ENCODE data around the gene MGRN1.

Gene MGRN1

DNA sequence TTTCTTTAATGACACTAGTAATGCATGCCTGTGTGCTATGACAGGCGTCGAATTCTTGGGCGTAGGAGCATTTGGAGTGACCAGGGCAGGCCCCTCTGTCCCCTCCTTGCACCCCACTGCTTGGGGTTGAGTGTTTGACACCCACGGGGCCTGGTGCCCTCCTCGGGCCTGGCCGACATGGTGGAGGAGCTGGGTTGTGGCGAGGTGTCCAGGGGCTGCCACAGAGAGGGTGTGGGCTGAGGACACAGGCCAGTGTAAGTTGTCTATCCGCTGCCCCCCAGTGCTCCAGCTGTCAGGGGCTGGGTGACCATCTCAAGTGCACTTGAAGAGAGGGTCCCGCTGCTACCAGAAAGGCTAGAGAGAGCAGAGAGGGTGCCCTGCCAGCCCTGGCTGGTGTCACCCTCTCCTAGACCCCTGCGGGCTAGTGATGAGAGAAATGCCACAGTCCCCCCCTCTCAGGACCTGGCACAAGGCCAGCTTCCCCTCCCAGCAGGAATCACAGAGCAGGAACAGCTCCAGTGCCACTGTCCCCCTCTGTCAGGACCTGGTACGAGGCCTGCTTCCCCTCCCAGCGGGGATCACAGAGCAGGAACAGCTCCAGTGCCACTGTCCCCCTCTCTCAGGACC is 30.5 kb downstream of the MGRN1 start:
- no peak for DNase-seq

DNA sequence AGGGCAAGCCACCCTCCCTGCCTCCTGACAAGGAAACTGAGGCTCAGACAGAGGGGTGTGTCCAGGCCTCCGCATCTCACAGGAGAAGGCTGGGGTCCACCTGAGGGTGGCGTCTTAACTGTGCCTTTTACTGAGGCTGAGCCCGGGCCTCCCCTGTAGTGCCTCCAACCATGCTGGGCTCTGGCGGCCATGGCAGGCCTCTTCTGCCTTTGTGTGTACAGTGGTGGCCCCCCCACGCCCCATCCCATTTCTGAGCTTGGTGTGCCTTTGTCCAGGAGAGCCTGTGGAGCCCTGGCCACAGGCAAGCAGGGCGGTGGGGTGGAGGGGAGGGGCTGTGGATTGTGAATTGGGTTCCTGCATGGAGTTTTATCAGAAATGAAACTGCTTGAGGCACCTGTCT is 31.2 kb downstream of the MGRN1 start:
- DNase-seq, result no peak

DNA sequence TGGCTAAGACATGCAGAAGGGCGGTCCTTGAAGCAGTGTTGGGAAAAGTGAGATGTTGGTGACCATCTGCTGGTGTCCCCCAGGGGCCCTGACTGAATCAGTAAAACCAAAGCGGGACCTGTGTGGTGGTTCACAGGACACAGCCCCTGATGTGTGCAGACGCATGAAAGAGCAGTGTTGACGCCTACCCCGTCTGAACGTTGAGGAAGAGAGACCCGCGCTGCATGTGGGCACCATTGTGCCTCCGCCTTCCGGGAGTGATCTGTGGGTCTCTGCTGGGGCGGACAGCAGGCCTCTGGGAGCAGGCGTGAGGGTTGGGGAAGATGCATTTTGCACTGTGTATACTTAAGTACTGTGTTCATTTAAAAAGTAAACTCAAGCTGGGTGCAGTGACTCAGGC is 31.6 kb downstream of the MGRN1 start:
- DNase-seq, result no peak

DNA sequence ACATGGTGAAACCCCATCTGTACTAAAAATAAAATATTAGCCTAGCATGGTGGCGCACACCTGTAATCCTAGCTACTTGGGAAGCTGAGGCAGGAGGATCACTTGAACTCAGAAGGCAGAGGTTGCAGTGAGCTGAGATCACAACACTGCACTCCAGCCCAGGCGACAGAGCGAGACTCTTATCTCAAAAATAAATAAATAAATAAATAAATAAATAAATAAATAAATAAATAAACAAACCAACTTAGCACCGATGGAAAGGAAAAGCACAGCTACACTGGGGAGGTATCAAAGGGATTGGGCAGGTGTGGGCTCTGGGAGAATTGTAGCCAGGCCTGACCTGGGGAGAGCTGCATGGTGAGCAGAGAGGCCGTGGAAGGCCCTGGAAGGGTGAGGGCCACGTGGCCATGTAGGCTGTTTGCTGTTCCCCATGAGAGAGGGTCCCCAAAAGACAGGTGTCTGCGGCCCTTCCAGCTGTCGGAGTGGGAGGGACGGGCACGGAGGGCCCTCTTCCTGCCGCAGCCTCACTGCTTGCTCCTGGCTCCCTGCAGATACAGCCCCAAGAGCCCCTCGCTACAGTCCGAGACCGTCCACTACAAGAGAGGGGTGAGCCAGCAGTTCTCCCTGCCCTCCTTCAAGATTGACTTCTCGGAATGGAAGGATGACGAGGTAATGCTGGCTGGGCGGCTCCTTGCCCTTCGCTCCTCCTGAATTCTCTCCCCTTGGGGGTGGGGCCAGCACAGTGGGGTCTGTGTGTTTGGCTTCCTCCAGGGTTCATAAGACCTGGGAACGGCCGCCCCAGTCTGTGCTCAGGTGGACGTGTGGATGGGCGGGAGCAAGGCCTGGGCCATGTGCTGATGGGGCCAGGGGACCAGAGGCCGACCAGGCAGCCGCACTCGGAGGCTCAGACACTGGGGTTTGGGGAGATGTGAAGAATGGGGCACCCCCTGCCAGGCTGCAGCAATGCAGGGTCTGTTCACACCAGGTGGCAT is 32.4 kb downstream of the MGRN1 start:
- no peak for DNase-seq

DNA sequence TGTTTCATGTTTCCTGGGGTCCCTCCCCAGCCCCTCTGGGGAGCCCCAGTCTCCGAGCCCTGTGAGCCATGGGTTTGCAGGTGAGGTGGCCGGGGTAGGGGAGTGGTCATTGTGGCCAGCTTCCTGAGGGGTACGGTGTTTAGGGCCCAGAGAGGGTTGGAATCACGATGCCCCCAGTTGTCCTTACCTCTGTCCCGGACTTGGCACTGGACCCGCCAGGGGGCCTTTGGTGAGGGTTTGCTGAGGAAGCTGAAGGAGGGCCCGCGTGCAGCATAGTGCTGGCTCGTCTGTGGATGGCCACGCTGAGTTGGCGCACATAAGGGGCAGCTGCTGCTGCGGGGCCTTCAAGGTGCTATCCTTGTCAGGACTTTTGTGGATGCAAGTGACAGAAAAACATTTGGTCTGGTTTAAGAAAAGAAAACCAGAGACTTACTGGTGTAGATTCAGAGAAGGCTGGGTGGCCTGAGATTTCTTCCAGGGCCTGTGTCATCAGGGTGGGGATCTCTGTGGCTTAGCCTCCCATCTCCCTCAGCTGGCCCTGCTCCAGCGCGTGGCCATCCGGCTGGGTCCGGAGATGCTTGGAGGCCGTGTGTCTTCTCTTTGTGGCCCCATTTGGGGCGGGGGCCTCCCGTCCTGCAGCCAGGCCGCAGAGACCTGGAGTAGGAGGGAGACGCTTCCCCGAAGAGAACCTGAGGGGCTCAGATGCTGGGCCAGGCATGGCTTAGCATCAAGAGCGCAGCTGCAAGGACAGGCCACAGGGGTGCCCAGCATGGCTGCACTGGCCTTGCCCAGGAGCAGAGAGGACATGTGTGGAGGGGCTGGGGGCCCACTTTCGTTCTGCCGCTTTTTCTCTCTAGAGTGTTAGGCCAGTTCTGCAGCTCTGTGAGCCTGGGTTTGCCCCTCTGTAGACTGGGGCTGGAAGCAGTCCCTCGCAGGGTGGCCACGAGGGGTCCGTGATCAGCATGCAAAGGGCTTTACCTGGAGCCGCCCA is 35.0 kb downstream of the MGRN1 start:
- no peak for DNase-seq

DNA sequence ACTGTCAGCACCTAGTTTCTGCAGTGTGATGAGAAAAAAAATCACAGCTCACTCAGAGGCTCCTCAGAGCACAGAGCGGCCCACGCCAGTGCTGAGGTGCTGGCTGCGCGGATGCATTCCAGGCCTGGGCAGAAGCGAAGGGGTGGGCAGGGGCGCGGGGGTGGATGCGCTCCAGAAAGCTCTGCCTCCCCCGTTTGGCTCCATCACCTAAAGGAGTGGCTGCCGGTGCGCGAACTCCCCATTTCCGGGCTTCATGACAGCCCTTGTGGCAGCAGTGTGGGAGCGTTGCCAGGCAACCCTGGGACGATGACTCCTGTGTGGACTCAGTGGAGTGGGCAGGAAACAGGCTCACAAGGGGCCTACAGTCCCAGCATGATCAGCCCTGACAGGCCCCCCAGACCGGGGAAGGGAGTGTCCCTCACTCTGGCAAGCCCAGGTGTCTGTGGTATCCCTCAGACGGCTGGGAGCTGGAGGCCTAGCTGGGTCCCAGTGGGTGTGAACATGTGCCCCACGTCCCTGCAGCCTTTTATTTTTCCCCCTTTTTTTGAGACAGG is 35.9 kb downstream of the MGRN1 start:
- peak; percentile 59 for DNase-seq

DNA sequence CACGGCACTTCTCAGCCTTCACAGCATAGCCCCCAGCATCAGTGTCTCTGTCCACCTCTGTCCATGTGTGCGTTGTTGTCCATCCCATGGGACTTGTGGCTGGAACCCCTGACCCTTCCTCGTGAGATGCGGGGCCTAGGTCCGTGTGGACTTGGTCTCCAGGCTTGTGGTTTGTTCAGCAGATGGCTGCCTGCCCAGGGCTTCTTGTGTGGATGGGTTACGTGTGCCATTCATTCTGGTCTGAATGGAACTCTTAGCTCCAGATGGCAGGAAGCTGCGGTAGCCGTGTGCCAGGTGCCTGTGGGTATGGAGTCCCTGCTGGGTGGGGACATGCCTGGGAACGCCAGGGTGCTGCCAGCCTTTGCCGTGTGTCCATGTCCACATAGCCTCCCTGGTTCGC is 37.0 kb downstream of the MGRN1 start:
- no peak for DNase-seq

DNA sequence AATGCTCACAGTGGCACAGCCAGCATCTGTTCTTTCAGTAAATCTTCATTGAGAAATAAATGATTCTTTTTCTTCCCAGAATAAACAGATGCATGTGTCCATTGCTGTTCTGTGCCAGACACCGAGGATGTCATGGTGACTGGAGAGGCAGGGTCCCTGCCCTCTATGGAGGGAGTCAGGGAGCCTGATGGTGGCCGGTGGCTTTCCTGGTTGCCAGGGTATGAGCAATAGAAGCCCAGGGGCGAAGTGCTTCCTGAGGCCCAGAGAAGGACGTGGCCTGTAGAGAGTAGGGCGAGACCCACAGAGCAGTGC is 38.8 kb downstream of the MGRN1 start:
- DNase-seq, result no peak

DNA sequence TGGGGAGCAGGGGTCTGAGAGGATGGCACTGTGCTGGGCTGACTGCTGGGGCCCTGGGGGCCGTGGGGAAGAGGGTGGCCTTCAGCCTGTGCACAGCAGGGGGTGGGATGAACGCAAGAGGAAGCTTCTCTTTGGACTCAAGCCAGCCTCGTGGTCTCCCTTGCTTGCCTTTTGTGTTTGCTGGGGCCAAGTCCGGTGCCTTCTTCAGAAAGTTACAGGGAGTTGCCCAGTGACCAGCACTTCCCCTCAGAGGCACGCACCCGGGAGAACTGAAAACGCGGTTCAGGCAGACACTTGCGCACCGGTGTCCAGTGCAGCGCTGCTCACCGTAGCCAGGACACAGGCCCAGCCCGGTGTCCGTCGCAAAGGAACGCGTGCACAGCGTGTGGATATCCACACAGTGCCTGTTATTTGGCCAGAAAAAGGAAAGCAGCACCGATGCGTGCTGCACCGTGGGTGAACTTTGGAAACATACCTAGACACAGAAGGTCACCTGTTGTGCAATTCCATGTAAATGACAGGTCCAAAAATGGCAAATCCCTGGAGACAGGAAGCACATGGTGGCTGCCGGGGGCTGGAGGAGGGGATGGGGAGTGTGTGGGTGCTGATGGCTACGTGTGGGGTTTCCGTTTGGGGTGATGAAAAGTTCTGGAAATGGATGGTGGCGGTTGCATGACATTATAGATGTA is 39.3 kb downstream of the MGRN1 start:
- DNase-seq, result peak; percentile 94

DNA sequence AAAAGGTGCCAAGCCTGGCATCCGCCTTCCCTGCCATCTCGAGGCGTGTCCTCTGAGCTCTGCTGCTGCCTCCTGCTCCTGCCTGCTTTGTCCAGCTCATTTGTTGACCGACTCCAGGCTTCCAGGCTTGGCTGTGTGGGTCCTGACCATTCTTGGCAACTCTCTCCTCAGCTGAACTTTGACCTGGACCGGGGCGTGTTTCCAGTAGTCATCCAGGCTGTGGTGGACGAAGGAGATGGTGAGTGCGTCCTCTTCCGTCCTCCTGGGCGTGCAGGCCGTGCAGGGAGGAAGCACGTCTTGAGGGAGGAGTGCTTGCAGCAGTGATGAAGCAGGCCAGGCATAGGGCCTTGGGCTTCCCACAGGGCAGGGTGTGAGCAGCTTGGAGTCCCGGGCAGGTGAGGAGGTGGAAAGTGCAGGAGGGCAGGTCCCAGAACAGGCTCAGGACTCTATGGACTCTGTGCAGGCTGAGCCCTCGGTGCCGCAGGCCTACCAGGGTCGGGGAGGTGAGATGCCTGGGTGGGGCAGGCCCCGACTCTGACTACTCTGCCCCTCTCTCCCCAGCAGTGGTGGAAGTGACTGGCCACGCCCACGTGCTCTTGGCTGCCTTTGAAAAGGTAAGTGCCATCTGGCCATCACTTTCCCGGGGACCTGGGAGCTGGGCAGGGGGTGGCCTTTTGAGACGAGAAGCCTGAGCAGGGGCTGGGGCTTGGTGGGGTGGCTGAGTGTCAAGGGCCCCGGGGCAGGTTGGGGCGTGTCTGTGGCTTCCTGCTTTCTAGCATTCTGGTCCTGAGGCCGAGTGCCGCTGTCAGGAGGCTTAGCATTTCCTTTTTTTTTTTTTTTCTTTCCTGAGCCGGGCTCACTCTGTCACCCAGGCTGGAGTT is 40.2 kb downstream of the MGRN1 start:
- DNase-seq, result peak; percentile 80

DNA sequence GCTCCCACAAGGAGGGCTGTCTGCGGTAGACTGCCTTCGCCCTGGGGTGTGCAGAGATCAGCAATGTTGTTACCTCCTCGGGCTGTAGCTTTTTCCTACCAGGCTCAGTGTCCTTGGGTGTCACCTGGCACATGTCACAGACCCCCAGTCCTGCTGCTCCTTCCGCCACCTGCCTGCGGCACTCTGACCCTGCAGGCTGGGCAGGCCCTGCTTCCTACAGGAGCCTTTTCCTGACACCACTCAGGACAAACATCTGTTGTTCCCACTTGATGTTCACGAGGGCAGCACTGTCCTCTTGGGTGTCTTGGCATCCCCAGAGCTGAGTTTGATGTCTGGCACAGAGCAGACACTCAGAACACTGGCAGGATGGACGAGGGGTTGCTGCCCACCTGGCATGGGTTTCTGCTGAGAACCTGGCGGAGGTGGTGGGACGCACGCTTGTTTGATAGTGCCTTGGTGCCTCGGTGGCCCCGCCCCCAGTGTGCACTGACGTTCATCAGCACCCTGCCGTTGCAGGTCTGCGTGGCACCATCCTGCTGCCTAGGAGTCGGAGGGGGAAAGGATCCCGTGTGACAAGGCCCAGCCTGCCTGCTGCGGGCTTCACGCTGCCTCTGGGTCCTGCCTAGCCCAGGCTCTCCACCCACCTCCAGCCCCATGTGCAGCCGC is 42.0 kb downstream of the MGRN1 start:
- DNase-seq, result no peak

DNA sequence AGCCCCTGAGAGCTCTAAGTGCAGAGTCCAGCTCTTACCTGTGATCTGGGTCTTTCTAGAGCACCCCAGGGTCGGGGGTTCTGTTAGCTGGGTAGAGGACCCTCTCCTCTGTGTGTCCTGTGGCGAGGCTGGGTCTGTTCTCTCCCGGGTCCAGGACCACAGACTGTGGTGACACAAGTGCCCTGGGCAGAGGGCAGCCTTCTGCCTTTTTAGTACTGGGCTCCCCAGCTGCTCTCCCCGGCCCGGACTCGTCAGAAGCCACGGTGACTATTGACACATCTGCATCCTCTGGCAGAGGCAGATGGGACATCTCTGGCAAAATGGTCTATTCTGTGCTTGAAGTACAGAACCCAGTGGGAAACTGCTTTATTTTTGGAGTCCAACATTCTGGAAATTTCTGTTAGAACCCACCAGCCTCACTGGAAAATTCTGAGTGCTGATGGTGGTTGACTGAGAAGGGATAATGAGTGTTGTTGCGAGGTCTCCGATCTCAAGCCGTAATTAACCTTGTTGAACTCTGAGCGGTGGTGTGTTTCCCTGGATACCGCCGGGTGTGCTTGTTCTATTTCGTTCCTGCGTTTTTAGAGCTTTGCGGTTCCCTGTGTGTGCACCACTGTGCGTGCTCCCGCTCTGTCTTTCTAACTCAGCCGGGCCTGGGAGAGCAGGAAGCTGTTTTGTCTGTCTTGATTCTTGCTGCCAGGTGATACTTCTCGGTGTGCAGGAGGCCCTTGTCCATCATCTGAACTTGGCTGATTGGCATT is 42.8 kb downstream of the MGRN1 start:
- DNase-seq, result no peak

DNA sequence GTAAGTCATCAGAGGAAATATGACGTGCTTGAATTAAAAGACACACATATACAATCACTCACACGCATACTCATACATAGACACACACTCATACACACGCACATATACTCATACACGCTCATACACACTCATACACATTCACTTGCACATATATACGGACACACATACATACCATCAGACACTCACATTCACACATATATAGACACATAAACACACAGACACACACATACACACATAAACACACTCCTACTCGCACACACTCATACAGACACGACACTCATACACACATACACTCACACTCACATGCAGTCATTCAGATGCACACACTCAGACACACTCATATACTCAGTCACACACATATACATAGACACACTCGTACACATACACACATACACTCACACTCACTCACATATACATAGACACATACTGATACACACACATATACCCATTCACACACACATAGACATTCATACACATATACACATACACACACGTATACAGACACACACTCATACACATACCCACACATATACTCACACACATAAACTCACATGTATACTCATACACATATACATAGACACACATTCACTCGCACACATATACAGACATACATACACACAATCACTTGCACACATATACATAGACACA is 43.8 kb downstream of the MGRN1 start:
- DNase-seq, result no peak

DNA sequence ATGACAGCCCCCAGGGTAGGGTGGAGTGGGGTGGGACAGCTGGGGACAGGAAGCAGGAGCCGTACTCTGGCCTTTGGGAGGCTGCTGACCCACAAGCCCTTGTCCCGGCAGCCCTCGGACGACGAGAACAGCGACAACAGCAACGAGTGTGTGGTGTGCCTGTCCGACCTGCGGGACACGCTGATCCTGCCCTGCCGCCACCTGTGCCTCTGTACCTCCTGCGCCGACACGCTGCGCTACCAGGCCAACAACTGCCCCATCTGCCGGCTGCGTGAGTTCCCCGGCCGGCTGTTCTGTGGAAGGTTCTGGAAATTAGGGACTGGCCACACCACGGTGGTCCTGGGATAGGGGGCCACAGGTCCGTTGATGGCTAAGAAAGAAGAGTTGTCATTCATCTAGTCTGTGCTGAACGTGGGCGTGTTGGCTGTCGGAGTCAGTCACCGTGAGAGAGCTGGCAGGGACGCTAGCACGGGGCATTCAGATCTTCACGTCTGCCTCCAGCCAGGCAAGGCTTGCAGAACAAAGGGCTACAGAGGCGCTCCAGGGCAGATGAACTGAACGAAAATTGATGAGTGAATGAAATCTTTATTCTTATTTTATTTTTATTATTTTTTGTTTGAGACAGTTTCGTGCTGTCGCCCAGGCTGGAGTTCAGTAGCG is 48.9 kb downstream of the MGRN1 start:
- DNase-seq, result no peak

DNA sequence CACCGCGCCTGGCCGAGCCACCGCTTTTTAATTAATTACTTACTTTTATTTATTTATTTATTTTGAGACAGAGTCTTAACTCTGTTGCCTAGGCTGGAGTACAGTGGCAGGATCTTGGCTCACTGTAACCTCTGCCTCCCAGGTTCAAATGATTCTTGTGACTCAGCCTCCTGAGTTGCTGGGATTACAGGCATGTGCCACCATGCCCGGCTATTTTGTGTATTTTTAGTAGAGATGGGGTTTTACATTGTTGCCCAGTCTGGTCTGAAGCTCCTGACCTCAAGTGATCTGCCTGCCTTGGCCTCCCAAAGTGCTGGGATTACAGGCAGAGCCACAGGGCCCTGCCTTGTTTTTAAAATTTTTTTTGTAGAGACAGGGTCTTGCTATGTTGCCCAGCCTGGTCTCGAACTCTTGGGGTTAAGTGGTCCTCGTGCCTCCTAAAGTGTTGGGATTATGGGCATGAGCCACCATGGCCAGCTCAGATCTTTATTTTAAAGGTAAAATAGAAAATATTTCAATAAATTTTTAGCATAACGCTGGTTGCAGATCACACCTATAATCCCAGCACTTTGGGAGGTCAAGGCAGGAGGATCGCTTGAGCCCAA is 50.4 kb downstream of the MGRN1 start:
- no peak for DNase-seq

DNA sequence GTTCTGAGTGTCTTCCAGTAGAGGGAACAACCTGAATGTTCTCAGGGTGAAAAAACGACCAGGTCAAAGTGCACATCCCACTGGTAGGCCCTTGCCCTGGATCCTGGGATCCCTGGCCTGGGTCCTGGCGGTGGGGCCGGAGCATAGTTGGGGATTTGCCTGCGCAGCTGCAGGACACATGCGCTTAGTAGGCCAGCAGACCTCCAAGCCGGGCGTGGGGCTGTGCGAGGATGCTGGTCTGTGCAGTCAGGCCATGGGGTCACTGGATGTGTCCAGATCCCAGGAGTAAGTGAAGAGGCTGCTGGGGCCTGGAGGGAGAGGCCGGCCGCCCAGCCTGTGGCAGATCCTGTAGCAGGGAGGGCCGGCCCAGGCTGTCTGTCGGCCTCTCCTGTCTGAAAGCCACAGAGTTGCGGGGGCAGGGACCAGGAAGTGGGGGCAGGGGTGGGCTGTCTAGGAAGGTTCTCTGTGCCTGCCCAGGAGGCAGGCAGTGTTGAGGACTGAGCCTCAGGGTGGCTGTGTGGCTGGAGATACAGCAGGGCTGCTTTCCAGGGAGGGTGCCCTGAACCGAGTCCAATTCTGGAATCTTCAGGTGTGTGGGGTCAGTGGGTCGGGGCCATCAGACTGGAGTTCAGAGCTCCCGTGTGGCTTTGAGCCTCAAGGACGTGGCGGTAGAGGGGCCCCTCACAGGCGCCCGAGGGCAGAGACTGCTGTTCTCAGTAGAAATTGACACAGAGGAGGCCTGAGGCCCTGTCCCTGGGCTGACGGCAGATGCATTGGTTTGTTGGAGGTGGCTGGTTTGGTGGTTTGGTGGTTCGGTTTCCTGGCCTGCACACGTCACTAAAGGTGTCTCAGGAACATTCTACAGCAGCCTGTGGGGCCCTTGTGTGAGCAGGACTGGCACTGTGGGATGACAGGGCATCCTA is 51.5 kb downstream of the MGRN1 start:
- DNase-seq, result no peak

DNA sequence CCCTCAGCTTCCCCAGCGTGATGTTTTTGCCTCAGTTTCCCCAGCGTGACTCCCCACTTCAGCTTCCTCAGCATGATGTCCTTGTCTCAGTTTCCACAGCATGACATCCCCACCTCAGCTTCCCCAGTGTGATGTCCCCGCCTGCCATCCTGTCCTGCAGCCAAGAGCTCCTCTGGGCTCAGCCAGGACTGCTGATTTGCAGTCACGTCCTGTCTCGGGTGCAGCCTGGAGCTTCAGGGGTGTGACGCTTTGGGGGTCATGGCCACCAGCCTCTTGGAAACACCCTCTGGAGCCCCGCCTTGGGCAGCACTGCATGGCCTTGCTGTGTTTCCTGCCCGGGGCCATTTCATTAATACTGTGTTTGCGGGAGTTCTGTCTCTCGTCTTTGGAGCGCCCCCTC is 52.2 kb downstream of the MGRN1 start:
- DNase-seq, result no peak

Measured in MV-4-11 (cell line).